ENCODE results near the gene TSR3. TPM values are rescaled to one million over a fixed set of nuclear protein-coding genes. Genes with fewer than 3 reads are reported as not detected.

The TSR3 gene
- total RNA-seq, 1 experiment from 2014 or later, result 52.7 TPM

- no peak overlapping the region for H3K4me2 ChIP-seq (ENCODE audit: low read length)
- ChIA-PET POLR2A (no interaction called here), CTCF (interaction anchor here (0.6 kb wide), 1 partner anchor 82 kb away, joined by 3 read pairs; the partner anchor contains the start of gene UQCC4), RAD21 (ENCODE audit: low non-redundant PET in 1 of 2, low total read pairs in 2 of 2, uncharacterized antibody in 2 of 2, unreplicated experiment in 2 of 2) (no interaction called here)
- no peak overlapping the region for H3K27ac ChIP-seq (ENCODE audit: low read depth, low read length)
- no peaks in the 10 kb centered on the region for H3K9me2 ChIP-seq (ENCODE audit: insufficient read depth)
- TF ChIP-seq CTCF (IDR thresholded peaks at IDR 0.05 in 2 of 3, conservative IDR thresholded peaks at IDR 0.05 in 1 of 3; ENCODE audit: borderline replicate concordance in 1 of 3, insufficient read depth in 1 of 3, low read depth in 2 of 3, low read length in 2 of 3) (no peak), ATF3 (IDR thresholded peaks at IDR 0.05) (no peak), CBX3 (IDR thresholded peaks at IDR 0.05; ENCODE audit: low read depth) (no peak), EZH2 (IDR thresholded peaks at IDR 0.05) (no peak), POLR2A (IDR thresholded peaks at IDR 0.05; ENCODE audit: borderline replicate concordance, extremely low read depth, insufficient read depth, insufficient read length) (no peak), TCF7L2 (IDR thresholded peaks at IDR 0.05; ENCODE audit: borderline replicate concordance, extremely low read depth, insufficient read depth, insufficient read length) (no peak), SRF (IDR thresholded peaks at IDR 0.05; ENCODE audit: low read depth) (no peak), ELF1 (IDR thresholded peaks at IDR 0.05; ENCODE audit: borderline replicate concordance, low read depth) (no peak), CEBPB (IDR thresholded peaks at IDR 0.05; ENCODE audit: low read depth) (no peak), ZBTB33 (IDR thresholded peaks at IDR 0.05; ENCODE audit: extremely low read depth, insufficient replicate concordance, low read length) (no peak), JUND (IDR thresholded peaks at IDR 0.05) (no peak), FOSL1 (IDR thresholded peaks at IDR 0.05; ENCODE audit: low read depth) (no peak), SIN3A (IDR thresholded peaks at IDR 0.05; ENCODE audit: low read depth) (no peak), MAX (IDR thresholded peaks at IDR 0.05) (no peak)
- H3K36me3 ChIP-seq (ENCODE audit: control insufficient read depth in 1 of 2, insufficient read depth in 2 of 2, low read length in 2 of 2), result no peaks in the 10 kb centered on the region
- no peaks in the 10 kb centered on the region for H4K20me1 ChIP-seq (ENCODE audit: insufficient read depth)
- H3K9me3 ChIP-seq (ENCODE audit: control insufficient read depth in 1 of 2, insufficient read depth in 1 of 2, low read depth in 1 of 2, low read length in 2 of 2), result no peaks in the 10 kb centered on the region
- no peak overlapping the region for H3K4me3 ChIP-seq (replicated peaks in 1 of 2; ENCODE audit: low read depth in 1 of 2, low read length in 2 of 2)
- peaks cover 9 to 26% of the 10 kb centered on the region in 2 experiments for H3K4me1 ChIP-seq (ENCODE audit: control insufficient read depth in 1 of 2, insufficient read depth in 2 of 2, low read length in 2 of 2)
- intact Hi-C loops (cut with micrococcal nuclease), result no loop called here
- no TSS peak for BruUV-seq (replicated peaks)
- H3K79me2 ChIP-seq (ENCODE audit: insufficient read depth, low read length), result no peaks in the 10 kb centered on the region
- no peak for ATAC-seq
- H2AFZ ChIP-seq (ENCODE audit: low read depth, low read length, poor library complexity, severe bottlenecking), result no peak overlapping the region
- H3K27me3 ChIP-seq (ENCODE audit: insufficient read depth, low read length), result no peaks in the 10 kb centered on the region
- H3K9ac ChIP-seq (ENCODE audit: low read length), result no peak overlapping the region
- DNase-seq (ENCODE audit: low read depth, low spot score), result no peak
These were observed 12.6 kb downstream of the TSR3 start for GRCh38 chr16:1338855-1339675.
